Activated CD4-positive, alpha-beta T cell treated with anti-CD3 and anti-CD28 coated beads, Interleukin-2, amount 50 U/mL, for 1 hour (primary cell): Measurements from ENCODE around the gene SP6.

Experiments used
- DNase-seq: peaks from one replicate; pipeline ENCODE4 v3.0.0-alpha.2; 2020

SP6 gene

GRCh38 chr17:47810200-47810821 lies 40.7 kb downstream of the SP6 start:
- DNase-seq = no peak

GRCh38 chr17:47808830-47809480 lies 42.0 kb downstream of the SP6 start:
- no peak for DNase-seq

- DNase-seq = no peak
Measured at GRCh38 chr17:47808036-47808829, 42.7 kb downstream of the SP6 start.

GRCh38 chr17:47807421-47807820 lies 43.5 kb downstream of the SP6 start:
- DNase-seq = no peak

GRCh38 chr17:47806913-47807255 lies 44.1 kb downstream of the SP6 start:
- no peak for DNase-seq

GRCh38 chr17:47806026-47806912 lies 44.7 kb downstream of the SP6 start:
- no peak for DNase-seq

- DNase-seq = no peak
Measured at GRCh38 chr17:47804461-47804860, 46.5 kb downstream of the SP6 start.

GRCh38 chr17:47803751-47804150 lies 47.2 kb downstream of the SP6 start:
- DNase-seq = no peak

GRCh38 chr17:47803201-47803600 lies 47.8 kb downstream of the SP6 start:
- no peak for DNase-seq

GRCh38 chr17:47802341-47803022 lies 48.5 kb downstream of the SP6 start:
- DNase-seq = peak; percentile 56

- DNase-seq = no peak
Measured at GRCh38 chr17:47801906-47802305, 49.1 kb downstream of the SP6 start.

- DNase-seq = no peak
Measured at GRCh38 chr17:47801176-47801765, 49.7 kb downstream of the SP6 start.

GRCh38 chr17:47800686-47801085 lies 50.3 kb downstream of the SP6 start:
- DNase-seq = no peak

GRCh38 chr17:47797797-47798196 lies 53.2 kb downstream of the SP6 start:
- DNase-seq = no peak
